Measurements from ENCODE around the gene FBF1.

- TF ChIP-seq YY1 (IDR thresholded peaks at IDR 0.05; ENCODE audit: insufficient read depth, insufficient read length) (no peak), SUZ12 (IDR thresholded peaks at IDR 0.05; ENCODE audit: extremely low read depth, insufficient read depth, insufficient read length) (no peak), ZNF274 (IDR thresholded peaks at IDR 0.05; ENCODE audit: low read depth, low read length) (no peak)
These were observed 32.6 kb downstream of the FBF1 start for GRCh38 chr17:75908201-75908600.
